ENCODE data around the gene TESK2. TPM values are rescaled to one million over a fixed set of nuclear protein-coding genes. Genes with fewer than 3 reads are reported as not detected.

The TESK2 gene
- polyA plus RNA-seq, 3 donors: 3.9 to 13.1 (median 4.1) TPM

DNA sequence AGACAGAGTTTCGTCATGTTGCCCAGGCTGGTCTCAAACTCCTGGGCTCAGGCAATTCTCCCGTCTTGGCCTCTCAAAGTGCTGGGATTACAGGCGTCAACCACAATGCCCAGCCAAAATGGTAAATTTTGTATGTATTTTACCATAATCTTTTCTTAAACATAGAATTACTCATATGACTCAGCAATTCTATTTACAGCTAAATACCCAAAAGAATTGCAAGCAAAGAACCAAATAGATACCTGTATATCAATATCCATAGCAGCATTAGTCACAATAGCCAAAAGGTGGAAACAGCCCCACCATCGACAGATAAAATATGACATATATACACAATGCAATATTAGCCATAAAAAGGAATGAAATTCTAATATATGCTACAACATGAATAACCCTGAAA is 36.5 kb downstream of the TESK2 start:
- Mint-ChIP-seq H3K27ac (no peak overlapping the region), H3K36me3 (peaks cover 3 to 23% of the 10 kb centered on the region in 2 donors), H3K4me3 (no peak overlapping the region), H3K27me3 (ENCODE audit: low read depth in 3 of 3) (peaks cover 0 to 2% (median 0%) of the 10 kb centered on the region in 3 donors), H3K4me1 (no peaks in the 10 kb centered on the region), H3K9me3 (no peaks in the 10 kb centered on the region)
- H2AFZ ChIP-seq (ENCODE audit: insufficient read depth, low read depth, low read length, poor library complexity, severe bottlenecking): no peak overlapping the region
- no peaks in the 10 kb centered on the region for H3K79me2 ChIP-seq (ENCODE audit: insufficient read depth, low read length)
- H3K4me2 ChIP-seq (replicated peaks; ENCODE audit: extremely low read depth, low read length, poor library complexity, severe bottlenecking): no peak overlapping the region
- TF ChIP-seq, protein P1, sequence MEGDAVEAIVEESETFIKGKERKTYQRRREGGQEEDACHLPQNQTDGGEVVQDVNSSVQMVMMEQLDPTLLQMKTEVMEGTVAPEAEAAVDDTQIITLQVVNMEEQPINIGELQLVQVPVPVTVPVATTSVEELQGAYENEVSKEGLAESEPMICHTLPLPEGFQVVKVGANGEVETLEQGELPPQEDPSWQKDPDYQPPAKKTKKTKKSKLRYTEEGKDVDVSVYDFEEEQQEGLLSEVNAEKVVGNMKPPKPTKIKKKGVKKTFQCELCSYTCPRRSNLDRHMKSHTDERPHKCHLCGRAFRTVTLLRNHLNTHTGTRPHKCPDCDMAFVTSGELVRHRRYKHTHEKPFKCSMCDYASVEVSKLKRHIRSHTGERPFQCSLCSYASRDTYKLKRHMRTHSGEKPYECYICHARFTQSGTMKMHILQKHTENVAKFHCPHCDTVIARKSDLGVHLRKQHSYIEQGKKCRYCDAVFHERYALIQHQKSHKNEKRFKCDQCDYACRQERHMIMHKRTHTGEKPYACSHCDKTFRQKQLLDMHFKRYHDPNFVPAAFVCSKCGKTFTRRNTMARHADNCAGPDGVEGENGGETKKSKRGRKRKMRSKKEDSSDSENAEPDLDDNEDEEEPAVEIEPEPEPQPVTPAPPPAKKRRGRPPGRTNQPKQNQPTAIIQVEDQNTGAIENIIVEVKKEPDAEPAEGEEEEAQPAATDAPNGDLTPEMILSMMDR (IDR thresholded peaks at IDR 0.05): no peak
- no peaks in the 10 kb centered on the region for H3K9me3 ChIP-seq (replicated peaks in 1 of 2; ENCODE audit: control insufficient read depth in 1 of 2, insufficient read depth in 1 of 2, low read length in 2 of 2)
- peaks cover 0 to 8% of the 10 kb centered on the region in 2 donors for H3K36me3 ChIP-seq (replicated peaks in 1 of 2; ENCODE audit: control insufficient read depth in 1 of 2, insufficient read depth in 2 of 2, low read length in 2 of 2)
- no peak for DNase-seq
- no peak overlapping the region for H3K4me3 ChIP-seq (replicated peaks in 1 of 3; ENCODE audit: low read depth in 2 of 3, low read length in 3 of 3)
- no peaks in the 10 kb centered on the region for H3K4me1 ChIP-seq (ENCODE audit: control insufficient read depth in 1 of 2, insufficient read depth in 2 of 2, low read length in 2 of 2)
- no peaks in the 10 kb centered on the region for H3K27me3 ChIP-seq (ENCODE audit: control insufficient read depth in 2 of 2, insufficient read depth in 2 of 2, low read length in 2 of 2)
- H4K20me1 ChIP-seq (ENCODE audit: insufficient read depth, low read length): no peaks in the 10 kb centered on the region
- no peak overlapping the region for H3K27ac ChIP-seq (ENCODE audit: low read depth in 1 of 2, low read length in 2 of 2)
- WGBS (ENCODE audit: insufficient coverage): no CpG with 5 or more reads among the region's 4 CpGs
- no peak overlapping the region for H3K9ac ChIP-seq (ENCODE audit: insufficient read depth, low read length, poor library complexity, severe bottlenecking)
- intact Hi-C loops (cut with micrococcal nuclease): no loop called here

DNA sequence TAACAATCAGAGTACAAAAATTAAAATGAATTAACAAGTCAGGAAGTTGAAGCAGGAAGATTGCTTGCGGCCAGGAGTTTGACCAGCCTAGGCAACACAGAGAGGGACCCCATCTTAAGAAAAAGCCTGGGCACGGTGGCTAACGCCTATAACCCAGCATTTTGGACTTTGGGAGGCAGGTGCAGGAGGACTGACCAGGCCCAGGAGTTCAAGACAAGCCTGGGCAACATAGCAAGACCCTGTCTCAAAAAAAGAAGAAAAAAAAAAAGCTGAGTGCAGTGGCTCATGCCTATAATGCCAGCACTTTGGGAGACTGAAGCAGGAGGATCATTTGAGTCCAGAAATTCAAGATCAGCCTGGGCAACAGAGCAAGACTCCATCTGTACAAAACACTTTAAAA is 38.5 kb downstream of the TESK2 start:
- no peak for DNase-seq
- Histone ChIP-seq H3K27me3 (ENCODE audit: control insufficient read depth in 2 of 2, insufficient read depth in 2 of 2, low read length in 2 of 2) (no peaks in the 10 kb centered on the region), H3K36me3 (replicated peaks in 1 of 2; ENCODE audit: control insufficient read depth in 1 of 2, insufficient read depth in 2 of 2, low read length in 2 of 2) (peaks cover 0 to 8% of the 10 kb centered on the region in 2 donors), H3K9ac (ENCODE audit: insufficient read depth, low read length, poor library complexity, severe bottlenecking) (no peak overlapping the region), H3K79me2 (ENCODE audit: insufficient read depth, low read length) (no peaks in the 10 kb centered on the region), H3K4me2 (replicated peaks; ENCODE audit: extremely low read depth, low read length, poor library complexity, severe bottlenecking) (no peak overlapping the region), H2AFZ (ENCODE audit: insufficient read depth, low read depth, low read length, poor library complexity, severe bottlenecking) (no peak overlapping the region), H3K4me1 (ENCODE audit: control insufficient read depth in 1 of 2, insufficient read depth in 2 of 2, low read length in 2 of 2) (no peaks in the 10 kb centered on the region), H3K9me3 (replicated peaks in 1 of 2; ENCODE audit: control insufficient read depth in 1 of 2, insufficient read depth in 1 of 2, low read length in 2 of 2) (no peaks in the 10 kb centered on the region), H4K20me1 (ENCODE audit: insufficient read depth, low read length) (no peaks in the 10 kb centered on the region), H3K4me3 (replicated peaks in 1 of 3; ENCODE audit: low read depth in 2 of 3, low read length in 3 of 3) (no peak overlapping the region), H3K27ac (ENCODE audit: low read depth in 1 of 2, low read length in 2 of 2) (no peak overlapping the region)
- 100% methylated on average over 3 of the region's 3 CpGs for WGBS (ENCODE audit: insufficient coverage)
- H3K4me1 Mint-ChIP-seq: no peaks in the 10 kb centered on the region
- intact Hi-C loops (cut with micrococcal nuclease): no loop called here
- peaks cover 0 to 2% (median 0%) of the 10 kb centered on the region in 3 donors for H3K27me3 Mint-ChIP-seq (ENCODE audit: low read depth in 3 of 3)
- H3K4me3 Mint-ChIP-seq: no peak overlapping the region
- no peaks in the 10 kb centered on the region for H3K9me3 Mint-ChIP-seq
- H3K27ac Mint-ChIP-seq: peak overlapping the region in 1 of 7 donors; percentile 49
- TF ChIP-seq, protein P1 (IDR thresholded peaks at IDR 0.05): no peak
- H3K36me3 Mint-ChIP-seq: peaks cover 3 to 20% of the 10 kb centered on the region in 2 donors

Measured in CD14-positive monocyte (primary cell).